ENCODE data around the gene DOCK3.
"Not testable (repeated sequence)": the region's sequence is repeated elsewhere in the genome, so short reads cannot be mapped to it uniquely, and the experiment has no call there.

DOCK3 gene

GRCh38 chr3:51257870-51258269, 583.1 kb downstream of the DOCK3 start:
- no peak for DNase-seq

GRCh38 chr3:51264166-51264565, 589.4 kb downstream of the DOCK3 start:
- DNase-seq, result not testable (repeated sequence)

GRCh38 chr3:51268132-51268531, 593.4 kb downstream of the DOCK3 start:
- no peak for DNase-seq

DNA sequence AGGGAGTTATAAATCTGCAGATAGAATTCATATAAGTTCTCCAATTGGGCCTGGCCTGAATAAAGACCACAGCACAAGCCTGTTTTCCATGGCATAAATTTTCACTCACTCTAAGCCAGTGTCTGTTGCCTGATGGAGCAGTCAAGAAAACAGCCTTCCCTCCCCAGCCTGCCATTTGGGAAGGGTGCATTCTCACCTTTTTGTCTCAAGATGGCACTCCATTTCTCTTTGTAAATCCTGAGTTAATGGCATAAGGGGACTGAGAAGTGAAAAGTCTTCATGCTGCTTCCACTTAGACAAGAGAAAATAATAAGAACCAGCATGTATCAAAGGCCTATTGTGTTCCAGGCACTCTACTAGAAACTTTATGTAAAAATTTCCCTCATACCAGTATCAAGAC, 594.7 kb downstream of the DOCK3 start:
- peak; percentile 4 for DNase-seq

GRCh38 chr3:51270559-51270958, 595.8 kb downstream of the DOCK3 start:
- no peak for DNase-seq

DNA sequence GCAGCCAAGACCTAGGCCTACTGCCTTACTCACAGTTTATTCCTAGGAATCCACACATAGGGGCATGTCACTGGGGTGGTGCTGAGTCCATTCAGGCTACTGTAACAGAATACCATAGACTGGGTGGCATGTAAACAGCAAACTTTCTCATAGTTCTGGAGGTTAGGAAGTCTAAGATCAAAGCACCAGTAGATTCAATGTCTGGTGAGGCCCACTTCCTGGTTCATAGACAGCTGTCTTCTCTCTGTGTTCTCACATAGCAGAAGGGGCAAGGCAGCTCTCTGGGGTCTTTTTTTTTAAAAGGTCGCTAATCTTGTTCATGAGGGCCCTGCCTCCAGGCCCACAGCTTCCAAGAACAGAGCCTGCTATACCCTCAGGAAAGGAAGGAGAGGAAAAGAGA, 596.4 kb downstream of the DOCK3 start:
- no peak for DNase-seq

DNA sequence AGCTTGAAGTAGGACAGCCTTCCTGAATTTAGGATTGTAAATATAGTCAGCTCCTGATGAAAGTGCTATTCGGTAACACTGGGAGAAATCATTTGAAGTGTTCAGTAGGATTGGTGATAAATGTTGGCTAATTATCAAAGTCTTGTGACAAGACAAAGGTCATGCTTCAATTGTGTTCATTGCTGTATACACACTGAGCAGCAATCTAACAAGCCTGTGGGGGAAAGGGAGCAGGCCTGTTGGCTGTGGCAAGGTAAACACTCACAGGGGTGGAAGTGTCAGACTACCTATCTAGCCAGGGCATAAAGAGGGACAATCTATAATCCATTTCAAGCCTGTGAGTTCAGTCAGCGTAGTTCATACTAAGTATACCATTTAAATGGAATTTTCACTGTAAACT, 599.3 kb downstream of the DOCK3 start:
- DNase-seq, result no peak

GRCh38 chr3:51275111-51275805, 600.5 kb downstream of the DOCK3 start:
- no peak for DNase-seq

DNA sequence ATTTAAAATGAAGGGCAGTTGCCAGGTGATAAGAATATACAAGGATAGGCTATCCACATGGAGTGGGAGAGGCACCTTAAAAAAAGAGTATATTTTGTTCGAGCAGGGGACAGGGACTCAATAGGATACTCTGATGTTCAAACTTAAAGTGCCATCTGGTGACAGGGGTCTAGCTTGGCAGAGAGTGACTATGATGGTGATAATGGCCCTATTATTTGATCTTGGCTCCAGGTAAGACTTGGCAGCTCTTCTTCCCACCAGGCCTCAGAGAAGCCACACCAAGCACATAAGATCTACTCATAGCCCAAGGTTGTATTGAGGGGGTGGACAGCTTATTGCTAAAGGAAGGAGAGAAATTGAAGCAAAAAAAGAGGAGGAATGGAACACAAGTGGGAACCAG, 601.3 kb downstream of the DOCK3 start:
- DNase-seq, result no peak

DNA sequence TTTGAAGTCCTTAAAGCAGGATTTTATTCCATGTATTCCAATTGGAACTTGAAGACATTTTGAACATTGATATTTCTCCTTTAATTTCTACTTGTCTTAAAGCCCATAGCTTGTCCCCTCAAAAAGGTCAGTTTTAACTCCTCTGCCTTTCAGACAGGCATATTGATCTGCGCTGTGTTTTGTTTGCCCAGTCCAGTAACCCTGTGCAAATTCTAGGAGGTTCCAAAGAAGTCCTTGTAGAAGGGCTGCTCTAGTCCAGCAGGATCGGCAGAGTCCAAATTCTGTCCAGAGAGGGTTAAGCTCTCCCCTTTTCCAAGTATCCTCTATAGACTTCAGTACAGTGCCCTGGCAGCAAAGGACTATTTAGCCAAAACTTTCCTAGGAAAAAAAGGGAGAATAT, 604.7 kb downstream of the DOCK3 start:
- DNase-seq, result no peak

- DNase-seq, result no peak
These were observed 605.4 kb downstream of the DOCK3 start for GRCh38 chr3:51280176-51280575.

- peak; percentile 31 for DNase-seq
These were observed 608.2 kb downstream of the DOCK3 start for GRCh38 chr3:51282931-51283330.

GRCh38 chr3:51283421-51283820, 608.7 kb downstream of the DOCK3 start:
- peak; percentile 1 for DNase-seq

- DNase-seq, result no peak
These were observed 620.9 kb downstream of the DOCK3 start for GRCh38 chr3:51295625-51296024.

- DNase-seq, result no peak
These were observed 622.6 kb downstream of the DOCK3 start for GRCh38 chr3:51297333-51297732.

DNA sequence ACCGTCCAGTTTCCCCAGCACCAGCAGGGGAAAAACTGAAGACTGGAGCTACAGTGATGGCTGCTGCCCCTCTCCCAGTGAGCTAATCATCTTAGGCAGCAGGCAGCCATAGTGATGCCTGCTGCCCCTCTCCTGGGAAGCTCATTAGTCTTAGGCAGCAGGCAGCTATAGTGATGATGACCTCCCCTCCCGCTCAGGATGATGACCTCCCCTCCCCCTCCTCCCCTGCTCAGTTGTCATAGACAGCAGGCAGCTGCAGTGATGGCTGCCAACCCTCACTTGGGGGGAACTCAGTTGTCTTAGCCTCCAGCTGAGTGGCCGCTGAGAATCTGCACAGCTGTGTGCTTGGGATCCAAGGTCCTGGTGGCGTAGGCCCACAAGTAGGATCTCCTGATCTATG, 629.5 kb downstream of the DOCK3 start:
- DNase-seq, result no peak

- no peak for DNase-seq
These were observed 631.4 kb downstream of the DOCK3 start for GRCh38 chr3:51306093-51306492.

DNA sequence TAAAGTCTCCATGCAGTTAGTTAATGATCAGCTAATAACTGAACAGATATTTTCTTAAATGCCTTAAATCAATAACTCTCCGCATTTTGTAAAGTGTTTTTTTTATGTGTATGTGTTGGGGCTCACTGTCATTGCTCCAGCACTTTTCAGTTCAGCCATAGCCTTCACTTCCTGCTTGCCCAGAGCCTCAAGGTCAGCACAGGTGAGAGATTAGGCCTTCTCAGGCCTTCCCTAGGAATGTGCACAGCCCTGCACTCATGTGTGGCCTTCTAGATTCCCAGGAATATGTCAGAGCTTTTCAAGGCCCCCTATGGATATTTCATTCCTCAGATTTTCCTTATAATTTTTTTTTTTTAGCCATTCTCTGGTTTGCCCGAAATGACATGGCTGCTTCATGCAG, 632.7 kb downstream of the DOCK3 start:
- no peak for DNase-seq

DNA sequence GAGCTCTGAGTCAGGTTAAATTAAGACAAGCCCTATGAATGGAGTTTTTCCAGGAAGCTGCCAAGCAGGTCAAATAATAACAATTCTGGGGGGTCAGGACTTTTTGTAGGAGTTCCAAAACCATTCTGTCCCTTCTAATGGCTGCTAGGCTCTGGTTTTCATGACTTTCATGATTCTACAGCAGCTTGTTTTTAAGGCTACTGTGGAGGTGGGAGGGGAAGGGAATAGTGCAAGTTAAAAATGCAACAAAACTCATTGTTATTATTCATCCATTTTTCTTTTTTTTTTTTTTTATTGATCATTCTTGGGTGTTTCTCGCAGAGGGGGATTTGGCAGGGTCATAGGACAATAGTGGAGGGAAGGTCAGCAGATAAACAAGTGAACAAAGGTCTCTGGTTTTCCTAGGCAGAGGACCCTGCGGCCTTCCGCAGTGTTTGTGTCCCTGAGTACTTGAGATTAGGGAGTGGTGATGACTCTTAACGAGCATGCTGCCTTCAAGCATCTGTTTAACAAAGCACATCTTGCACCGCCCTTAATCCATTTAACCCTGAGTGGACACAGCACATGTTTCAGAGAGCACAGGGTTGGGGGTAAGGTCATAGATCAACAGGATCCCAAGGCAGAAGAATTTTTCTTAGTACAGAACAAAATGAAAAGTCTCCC, 633.3 kb downstream of the DOCK3 start:
- DNase-seq, result not testable (repeated sequence)

- DNase-seq, result peak; percentile 23
These were observed 636.3 kb downstream of the DOCK3 start for GRCh38 chr3:51311055-51311454.

- no peak for DNase-seq
These were observed 653.5 kb downstream of the DOCK3 start for GRCh38 chr3:51328206-51328605.

- DNase-seq, result no peak
These were observed 655.3 kb downstream of the DOCK3 start for GRCh38 chr3:51330046-51330445.

DNA sequence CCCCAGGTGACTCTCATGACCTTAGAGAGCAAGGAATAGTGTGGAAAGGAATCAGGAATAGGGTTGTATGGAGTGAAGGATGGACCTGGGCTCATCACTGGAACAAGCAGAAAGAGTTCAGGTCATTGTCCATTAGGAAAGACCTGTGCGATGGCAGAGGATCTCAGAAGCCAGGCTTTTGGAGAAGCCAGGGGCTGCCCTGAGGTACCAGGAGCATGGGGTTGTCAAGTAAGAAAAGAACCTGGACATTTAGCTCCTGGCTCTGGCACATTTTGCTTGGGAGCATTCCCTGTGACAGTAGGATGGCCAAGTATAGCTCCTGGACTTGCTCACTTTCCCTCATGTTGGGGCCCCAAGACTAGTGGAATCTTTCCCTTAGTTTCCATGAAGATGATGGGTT, 657.4 kb downstream of the DOCK3 start:
- no peak for DNase-seq

- no peak for DNase-seq
These were observed 658.3 kb downstream of the DOCK3 start for GRCh38 chr3:51333021-51333420.

- DNase-seq, result no peak
These were observed 661.5 kb downstream of the DOCK3 start for GRCh38 chr3:51336261-51336660.
